ENCODE measurements around the gene MNDA.

Gene MNDA

DNA sequence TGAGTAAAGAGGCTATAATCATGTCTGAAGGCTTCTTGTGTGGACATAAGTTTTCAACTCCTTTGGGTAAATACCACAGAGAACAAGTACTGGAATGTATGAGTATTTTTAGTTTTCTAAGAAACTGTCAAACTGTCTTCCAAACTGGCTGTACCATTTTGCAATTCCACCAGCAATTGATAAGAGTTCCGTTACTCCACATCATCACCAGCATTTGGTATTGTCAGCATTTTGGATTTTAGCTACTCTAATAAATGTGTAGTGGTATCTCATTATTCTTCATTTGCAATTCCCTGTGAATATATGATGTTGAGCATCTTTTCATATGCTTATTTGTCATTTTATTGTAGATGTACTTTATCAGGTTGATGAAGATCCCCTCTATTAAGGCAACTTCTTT is 9.4 kb upstream of the MNDA start:
- TF ChIP-seq, protein P1, sequence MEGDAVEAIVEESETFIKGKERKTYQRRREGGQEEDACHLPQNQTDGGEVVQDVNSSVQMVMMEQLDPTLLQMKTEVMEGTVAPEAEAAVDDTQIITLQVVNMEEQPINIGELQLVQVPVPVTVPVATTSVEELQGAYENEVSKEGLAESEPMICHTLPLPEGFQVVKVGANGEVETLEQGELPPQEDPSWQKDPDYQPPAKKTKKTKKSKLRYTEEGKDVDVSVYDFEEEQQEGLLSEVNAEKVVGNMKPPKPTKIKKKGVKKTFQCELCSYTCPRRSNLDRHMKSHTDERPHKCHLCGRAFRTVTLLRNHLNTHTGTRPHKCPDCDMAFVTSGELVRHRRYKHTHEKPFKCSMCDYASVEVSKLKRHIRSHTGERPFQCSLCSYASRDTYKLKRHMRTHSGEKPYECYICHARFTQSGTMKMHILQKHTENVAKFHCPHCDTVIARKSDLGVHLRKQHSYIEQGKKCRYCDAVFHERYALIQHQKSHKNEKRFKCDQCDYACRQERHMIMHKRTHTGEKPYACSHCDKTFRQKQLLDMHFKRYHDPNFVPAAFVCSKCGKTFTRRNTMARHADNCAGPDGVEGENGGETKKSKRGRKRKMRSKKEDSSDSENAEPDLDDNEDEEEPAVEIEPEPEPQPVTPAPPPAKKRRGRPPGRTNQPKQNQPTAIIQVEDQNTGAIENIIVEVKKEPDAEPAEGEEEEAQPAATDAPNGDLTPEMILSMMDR (IDR thresholded peaks at IDR 0.05; ENCODE audit: borderline replicate concordance, control extremely low read depth, extremely low read depth, insufficient read depth, missing control alignments): no peak
- DNase-seq (ENCODE audit: low spot score): no peak
- in situ Hi-C loops (cut with MboI; ENCODE audit: low sequenced_read_pairs, unreplicated experiment): no loop called here

DNA sequence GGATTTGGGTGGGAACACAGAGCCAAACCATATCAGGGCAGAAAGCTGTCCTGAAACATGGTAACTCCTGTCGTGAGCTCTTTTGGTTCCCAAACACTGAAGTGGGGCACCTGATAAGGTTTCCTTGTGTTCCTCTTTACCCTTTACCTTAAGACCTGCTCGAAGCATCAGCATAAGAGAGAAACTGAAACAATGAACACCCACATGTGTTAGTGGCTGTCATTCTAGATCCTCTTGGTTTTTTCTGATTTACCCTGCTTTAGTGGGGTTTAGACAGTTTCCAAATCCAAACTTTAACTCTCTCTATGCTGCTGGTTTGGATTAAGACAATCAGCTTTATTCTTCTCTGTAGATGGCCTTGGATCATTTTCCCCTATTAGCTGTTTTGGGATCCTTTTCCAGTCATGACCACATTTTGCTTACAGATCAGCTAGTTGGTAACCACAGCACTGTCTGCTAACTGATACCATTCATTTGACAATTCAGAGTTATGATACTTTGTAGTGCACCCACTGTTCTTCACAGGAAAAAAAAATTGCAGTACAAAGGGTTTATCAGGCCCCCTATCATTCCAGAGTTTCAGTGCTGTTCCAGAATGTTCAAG is 975 bp upstream of the MNDA start:
- peak; percentile 36 for DNase-seq (ENCODE audit: low spot score)

DNA sequence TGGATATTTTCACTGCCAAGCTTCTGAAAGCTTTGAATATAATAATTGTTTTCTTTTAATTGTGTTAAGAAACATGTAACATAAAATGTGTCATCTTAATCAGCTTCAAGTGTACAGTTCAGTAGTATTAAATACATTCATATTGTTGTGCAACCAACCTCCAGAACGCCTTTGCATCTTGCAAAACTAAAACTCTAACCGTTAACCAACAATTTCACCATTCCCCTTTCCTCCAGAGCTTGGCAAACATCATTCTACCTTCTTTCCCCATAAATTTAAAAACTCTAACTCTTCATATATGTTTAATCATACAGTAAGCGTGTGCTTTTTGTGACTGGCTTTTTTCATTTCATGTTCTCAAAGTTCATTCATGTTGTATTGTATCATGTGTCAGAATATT is 2.1 kb downstream of the MNDA start:
- in situ Hi-C loops (cut with MboI; ENCODE audit: low sequenced_read_pairs, unreplicated experiment): no loop called here
- no peak for DNase-seq (ENCODE audit: low spot score)
- TF ChIP-seq, protein P1 (IDR thresholded peaks at IDR 0.05; ENCODE audit: borderline replicate concordance, control extremely low read depth, extremely low read depth, insufficient read depth, missing control alignments): no peak

More for the DNA sequence above, 975 bp upstream of the MNDA start:
- in situ Hi-C loops (cut with MboI; ENCODE audit: low sequenced_read_pairs, unreplicated experiment): no loop called here
- TF ChIP-seq, protein P1 (IDR thresholded peaks at IDR 0.05; ENCODE audit: borderline replicate concordance, control extremely low read depth, extremely low read depth, insufficient read depth, missing control alignments): no peak

DNA sequence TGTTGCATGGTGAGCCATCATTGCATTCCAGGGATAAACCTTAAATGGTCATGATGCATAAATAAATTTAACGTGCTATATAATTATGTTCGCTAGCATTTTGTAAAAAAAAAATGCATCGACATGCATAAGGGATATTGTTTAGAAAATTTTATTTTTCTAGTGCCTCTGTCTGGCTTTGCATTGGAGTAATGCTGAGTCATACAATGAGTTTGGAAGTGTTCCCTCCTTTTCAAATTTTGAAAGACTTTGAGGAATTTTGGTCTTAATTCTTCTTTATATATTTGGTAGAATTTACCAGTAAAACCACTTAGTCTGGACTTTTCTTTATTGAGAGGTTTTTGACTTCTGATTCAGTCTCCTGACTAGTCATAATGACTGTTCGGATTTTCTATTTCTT is 4.9 kb downstream of the MNDA start:
- TF ChIP-seq, protein P1 (IDR thresholded peaks at IDR 0.05; ENCODE audit: borderline replicate concordance, control extremely low read depth, extremely low read depth, insufficient read depth, missing control alignments): no peak
- in situ Hi-C loops (cut with MboI; ENCODE audit: low sequenced_read_pairs, unreplicated experiment): no loop called here
- DNase-seq (ENCODE audit: low spot score): no peak

DNA sequence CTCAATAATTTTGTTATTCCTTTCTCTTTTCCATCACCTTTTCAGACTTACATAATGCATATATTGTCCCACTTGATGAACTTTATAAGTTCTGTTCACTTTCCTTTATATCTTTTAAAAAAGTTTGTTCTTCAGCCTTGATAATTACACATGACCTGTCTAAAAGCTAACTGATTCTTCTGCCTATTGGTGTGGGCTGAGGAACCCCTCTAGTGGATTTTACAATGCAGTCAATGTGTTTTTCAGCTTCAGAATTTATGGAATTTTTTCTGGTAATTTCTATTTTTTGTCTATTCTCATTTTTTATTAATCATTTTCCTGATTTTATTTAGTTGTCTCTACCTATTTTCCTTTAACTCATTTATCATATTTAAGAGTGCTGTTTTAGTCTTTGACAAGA is 7.5 kb downstream of the MNDA start:
- TF ChIP-seq, protein P1 (IDR thresholded peaks at IDR 0.05; ENCODE audit: borderline replicate concordance, control extremely low read depth, extremely low read depth, insufficient read depth, missing control alignments): no peak
- no peak for DNase-seq (ENCODE audit: low spot score)
- in situ Hi-C loops (cut with MboI; ENCODE audit: low sequenced_read_pairs, unreplicated experiment): no loop called here

DNA sequence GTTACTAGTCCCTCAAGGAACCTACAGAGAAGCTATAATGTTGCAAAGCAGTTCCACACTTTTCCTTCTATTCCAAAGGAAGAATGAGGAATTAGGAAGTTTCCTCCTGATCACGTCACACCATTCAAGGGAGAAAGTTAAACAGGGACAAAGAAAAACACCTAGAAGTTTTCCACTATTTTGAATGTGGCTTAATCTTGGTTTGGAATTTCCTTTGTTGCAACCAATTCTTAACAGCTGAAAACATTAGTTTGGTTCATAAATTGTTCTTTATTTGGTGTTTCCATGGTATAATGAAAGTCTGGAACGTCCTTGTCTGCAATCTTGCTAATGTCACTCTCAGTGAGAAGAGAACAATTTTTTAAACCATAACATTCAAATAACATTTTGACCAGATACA is 8.4 kb downstream of the MNDA start:
- TF ChIP-seq, protein P1 (IDR thresholded peaks at IDR 0.05; ENCODE audit: borderline replicate concordance, control extremely low read depth, extremely low read depth, insufficient read depth, missing control alignments): no peak
- in situ Hi-C loops (cut with MboI; ENCODE audit: low sequenced_read_pairs, unreplicated experiment): no loop called here

More for the DNA sequence above, 8.4 kb downstream of the MNDA start:
- DNase-seq (ENCODE audit: low spot score): no peak

Measured in GM13976 (cell line).